GM21576 (cell line): Measurements from ENCODE around the gene ANK3.

Source experiments
- ATAC-seq: cut with Tn5 transposase; IDR thresholded peaks from one replicate; pipeline ENCODE4 v1.9.1; 2021; ENCODE audit warnings: mild to moderate bottlenecking, moderate library complexity; ENCODE audit not compliant: unreplicated experiment

ANK3 gene

GRCh38 chr10:60237977-60238758 lies 151.5 kb downstream of the ANK3 start:
- ATAC-seq: peak; percentile 60

DNA sequence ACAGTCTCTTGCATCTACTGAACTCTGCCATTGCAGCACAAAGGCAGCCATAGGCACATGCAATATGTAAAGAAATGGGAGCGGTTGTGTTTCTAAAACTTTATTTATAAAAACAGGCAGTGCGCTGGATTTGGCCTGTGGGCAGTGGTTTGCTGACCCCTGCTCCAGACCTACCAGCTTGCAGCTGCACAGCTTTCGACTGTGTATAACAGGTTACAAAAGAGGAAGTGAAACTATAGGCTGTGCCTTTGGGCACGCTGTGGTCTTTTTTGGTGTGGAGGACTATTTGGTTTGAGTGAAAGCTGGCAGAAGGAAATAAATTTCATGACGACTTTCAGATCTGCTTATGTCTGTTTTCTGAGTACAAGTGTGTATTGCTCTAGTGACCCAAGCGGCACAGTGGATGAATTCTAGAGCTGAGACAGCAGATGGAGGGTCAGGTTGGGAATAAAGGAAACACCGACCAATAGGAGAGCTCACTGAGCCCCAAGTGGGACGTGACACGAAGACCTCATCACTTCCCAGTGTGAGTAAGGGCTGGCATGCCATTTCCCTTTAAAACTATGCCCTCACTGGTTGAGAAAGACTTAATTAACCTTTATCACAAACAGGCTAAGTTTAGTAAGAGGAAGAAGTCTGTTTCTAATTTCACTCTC lies 152.7 kb downstream of the ANK3 start:
- ATAC-seq: peak; percentile 94

GRCh38 chr10:60235001-60235400 lies 154.7 kb downstream of the ANK3 start:
- ATAC-seq: no peak

DNA sequence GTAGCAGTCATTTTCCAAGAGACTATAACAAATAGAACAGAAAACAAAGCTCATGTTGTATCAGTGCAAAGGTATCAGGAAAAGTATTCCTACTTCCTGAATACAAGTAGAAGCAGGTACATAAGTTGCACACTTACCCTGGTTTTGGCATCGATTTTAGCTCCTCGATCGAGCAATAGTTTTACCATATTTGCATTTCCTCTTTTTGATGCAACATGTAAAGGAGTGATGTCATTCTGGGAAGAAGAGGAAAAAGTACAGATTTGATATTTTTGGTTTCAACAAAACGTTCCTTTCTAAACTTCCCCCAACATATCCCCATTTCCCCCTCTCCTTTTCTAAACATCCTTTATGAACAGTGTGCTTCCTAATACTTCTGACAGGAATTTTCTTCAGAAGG lies 155.1 kb downstream of the ANK3 start:
- ATAC-seq: no peak

GRCh38 chr10:60230892-60231291 lies 158.8 kb downstream of the ANK3 start:
- ATAC-seq: no peak

GRCh38 chr10:60224066-60224705 lies 165.5 kb downstream of the ANK3 start:
- ATAC-seq: no peak

- ATAC-seq: no peak
These were observed 167.6 kb downstream of the ANK3 start for GRCh38 chr10:60222047-60222446.

GRCh38 chr10:60212195-60212594 lies 177.5 kb downstream of the ANK3 start:
- no peak for ATAC-seq

- ATAC-seq: no peak
These were observed 179.7 kb downstream of the ANK3 start for GRCh38 chr10:60209874-60210570.

DNA sequence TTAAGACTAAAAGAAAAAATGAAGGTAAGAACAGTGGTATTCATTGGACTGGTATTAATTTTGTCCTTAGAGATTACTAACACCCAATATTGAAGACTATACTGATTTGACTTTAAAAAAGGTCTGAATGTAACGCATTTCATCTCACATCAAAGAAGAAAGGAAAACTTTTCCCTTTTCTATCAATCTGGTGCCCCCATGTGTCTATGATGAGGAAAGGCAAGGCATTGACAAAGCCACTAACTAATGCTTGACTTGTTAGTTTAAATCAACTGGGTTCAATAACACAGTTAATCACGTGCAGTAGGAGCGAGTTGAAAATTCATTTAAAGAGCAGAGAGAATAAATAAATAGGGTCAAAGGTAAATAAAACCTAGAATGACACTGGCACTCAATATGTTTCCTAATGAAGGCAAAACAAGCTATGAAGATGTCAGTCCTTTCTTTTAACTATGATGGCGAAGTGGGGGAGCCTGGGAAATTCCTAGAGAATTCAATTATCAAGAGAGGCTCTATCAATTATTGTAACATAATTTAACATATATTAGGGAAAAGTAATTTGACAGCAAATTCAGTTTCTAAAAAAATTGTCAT lies 180.9 kb downstream of the ANK3 start:
- no peak for ATAC-seq

GRCh38 chr10:60207894-60208293 lies 181.8 kb downstream of the ANK3 start:
- ATAC-seq: no peak

- no peak for ATAC-seq
These were observed 182.9 kb downstream of the ANK3 start for GRCh38 chr10:60206735-60207134.

GRCh38 chr10:60205741-60206140 lies 183.9 kb downstream of the ANK3 start:
- ATAC-seq: no peak

GRCh38 chr10:60203993-60204618 lies 185.6 kb downstream of the ANK3 start:
- no peak for ATAC-seq

DNA sequence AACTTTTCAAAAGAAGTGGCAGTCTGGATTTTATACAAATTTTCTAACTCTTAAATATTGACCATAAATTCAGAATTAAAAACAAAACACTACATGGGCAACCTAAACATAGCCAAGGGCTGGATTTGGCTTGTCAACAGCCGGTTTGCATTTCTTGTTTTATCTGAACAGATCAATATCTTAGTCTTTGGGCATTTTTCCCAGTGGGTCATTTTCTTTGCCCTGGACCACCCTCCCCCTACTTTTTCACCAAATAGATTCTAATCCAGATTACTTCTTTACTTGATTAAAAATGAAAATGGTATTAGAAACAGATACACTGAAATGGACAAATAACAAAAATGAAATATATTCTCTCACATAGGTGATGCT lies 189.0 kb downstream of the ANK3 start:
- no peak for ATAC-seq

DNA sequence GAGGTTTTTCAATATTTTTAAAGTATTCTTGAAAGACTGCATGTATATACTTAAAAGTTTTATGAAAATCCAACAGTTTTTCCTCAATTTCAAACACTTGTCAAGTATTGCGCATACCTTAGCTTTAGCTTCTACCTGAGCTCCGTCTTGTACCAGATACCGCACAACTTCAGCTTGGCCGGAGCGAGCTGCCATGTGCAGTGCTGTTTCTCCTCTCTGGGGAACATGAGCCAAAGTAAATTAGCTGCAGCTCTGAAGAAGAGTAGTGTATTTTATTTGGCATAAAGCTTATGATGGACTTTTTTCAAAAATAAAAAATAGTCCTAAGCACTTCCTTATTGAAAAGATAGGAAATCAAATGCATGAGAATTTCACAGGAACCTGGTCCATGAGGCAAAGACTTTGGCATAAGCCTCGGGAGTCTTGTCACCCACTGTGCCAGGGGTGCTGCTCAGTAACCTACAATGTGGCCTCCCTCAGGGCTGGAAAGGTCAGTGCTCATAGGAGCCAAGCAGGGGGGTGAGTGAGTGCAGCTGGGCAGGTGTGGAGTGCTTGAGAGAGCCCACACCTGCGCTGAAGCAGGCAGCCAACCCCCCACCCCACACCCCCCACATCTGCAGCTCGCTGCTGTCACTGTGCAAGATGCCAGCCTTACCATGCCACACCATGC lies 189.5 kb downstream of the ANK3 start:
- ATAC-seq: no peak

DNA sequence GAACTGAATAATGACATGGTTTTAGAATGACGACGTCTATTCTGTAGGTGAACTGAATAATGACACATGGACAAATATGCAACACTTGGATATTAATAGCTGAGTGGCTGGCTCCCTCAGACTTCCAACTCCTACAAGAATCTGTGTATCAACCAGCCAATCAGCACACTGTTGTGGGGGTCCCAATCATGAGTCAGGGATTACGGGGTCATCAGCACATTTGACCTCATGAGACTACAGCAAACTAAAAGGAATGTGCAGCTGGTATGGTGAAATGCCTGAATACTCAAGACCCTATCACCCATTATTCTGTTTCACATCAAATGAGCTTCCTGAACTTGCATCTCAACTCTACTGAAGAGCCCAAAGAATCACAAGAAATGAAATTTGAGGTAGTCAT lies 192.5 kb downstream of the ANK3 start:
- no peak for ATAC-seq

GRCh38 chr10:60194421-60194820 lies 195.3 kb downstream of the ANK3 start:
- no peak for ATAC-seq

- no peak for ATAC-seq
These were observed 196.7 kb downstream of the ANK3 start for GRCh38 chr10:60192946-60193345.

DNA sequence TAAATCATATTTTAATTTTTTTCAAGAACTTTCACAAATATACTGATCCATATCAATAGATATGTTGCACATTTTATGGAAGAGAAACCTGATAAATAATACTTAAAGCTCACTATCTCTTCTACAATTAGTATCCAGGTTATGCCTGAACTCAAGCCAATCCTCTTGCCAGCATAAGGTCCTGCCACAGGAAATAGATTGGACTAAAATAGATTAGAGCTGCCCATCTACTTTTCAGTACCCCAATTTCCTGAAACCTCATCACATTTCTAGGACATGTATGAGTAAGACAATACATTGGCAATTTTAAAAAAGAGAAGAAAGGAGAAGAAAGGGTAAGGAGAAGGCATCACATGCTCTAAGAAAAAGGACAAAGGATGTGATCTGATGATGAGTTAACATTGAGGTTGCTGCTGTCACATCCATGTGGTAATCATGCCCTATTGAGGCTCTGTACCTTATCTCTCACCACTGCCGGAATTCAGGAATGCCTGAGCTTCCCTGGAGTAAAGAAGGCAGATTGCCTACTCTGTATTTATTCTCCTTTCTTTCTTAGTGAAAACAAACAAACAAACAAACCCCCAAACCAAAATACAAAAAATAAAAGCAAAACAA lies 199.7 kb downstream of the ANK3 start:
- ATAC-seq: no peak
